ENCODE results near the gene FLCN. TPM values are rescaled to one million over a fixed set of nuclear protein-coding genes. Genes with fewer than 3 reads are reported as not detected.

Gene FLCN
- total RNA-seq, 4 donors from 2014 or later = 33.4 to 54.8 (median 39.1) TPM

DNA sequence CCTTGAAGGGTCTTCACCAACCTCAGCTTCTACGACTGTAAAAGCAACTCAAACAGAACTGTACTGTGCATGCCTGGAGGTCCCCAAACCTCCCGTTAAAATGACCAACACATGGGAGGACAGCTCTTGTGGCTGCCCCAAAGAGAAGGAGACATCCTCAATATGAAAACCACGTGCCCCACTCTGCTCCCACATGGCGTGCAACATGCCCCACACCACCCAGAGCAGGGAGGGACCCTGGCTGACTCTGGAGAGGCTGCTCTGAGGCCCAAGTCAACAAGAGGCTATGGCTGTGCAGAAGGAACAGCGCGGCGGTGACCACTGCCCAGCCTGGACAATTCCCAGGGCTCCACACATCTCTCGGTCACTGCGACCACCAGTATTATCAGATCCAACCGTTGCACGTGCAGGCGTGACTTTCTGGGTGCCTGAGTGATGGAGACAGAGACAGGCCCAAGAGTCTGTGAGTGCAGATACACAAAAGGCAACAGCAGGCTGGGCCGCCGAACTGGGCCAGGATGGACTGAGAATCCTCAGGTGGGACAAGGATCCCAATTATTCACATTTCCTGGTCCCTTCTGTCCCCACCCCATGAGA is 32.2 kb downstream of the FLCN start:
- H3K4me3 ChIP-seq (ENCODE audit: low read depth, poor library complexity, severe bottlenecking) = no peak overlapping the region
- intact Hi-C loops (cut with DNase I; ENCODE audit: low total_unique reads) = no loop called here
- DNase-seq (ENCODE audit: low spot score in 2 of 2) = no peak
- TF ChIP-seq POLR2A (IDR thresholded peaks at IDR 0.05) = no peak
- TF ChIP-seq, protein P1, sequence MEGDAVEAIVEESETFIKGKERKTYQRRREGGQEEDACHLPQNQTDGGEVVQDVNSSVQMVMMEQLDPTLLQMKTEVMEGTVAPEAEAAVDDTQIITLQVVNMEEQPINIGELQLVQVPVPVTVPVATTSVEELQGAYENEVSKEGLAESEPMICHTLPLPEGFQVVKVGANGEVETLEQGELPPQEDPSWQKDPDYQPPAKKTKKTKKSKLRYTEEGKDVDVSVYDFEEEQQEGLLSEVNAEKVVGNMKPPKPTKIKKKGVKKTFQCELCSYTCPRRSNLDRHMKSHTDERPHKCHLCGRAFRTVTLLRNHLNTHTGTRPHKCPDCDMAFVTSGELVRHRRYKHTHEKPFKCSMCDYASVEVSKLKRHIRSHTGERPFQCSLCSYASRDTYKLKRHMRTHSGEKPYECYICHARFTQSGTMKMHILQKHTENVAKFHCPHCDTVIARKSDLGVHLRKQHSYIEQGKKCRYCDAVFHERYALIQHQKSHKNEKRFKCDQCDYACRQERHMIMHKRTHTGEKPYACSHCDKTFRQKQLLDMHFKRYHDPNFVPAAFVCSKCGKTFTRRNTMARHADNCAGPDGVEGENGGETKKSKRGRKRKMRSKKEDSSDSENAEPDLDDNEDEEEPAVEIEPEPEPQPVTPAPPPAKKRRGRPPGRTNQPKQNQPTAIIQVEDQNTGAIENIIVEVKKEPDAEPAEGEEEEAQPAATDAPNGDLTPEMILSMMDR (IDR thresholded peaks at IDR 0.05) = no peak
- 38 to 60% methylated on average over 10 to 14 of the region's 14 CpGs for WGBS, 2 donors

DNA sequence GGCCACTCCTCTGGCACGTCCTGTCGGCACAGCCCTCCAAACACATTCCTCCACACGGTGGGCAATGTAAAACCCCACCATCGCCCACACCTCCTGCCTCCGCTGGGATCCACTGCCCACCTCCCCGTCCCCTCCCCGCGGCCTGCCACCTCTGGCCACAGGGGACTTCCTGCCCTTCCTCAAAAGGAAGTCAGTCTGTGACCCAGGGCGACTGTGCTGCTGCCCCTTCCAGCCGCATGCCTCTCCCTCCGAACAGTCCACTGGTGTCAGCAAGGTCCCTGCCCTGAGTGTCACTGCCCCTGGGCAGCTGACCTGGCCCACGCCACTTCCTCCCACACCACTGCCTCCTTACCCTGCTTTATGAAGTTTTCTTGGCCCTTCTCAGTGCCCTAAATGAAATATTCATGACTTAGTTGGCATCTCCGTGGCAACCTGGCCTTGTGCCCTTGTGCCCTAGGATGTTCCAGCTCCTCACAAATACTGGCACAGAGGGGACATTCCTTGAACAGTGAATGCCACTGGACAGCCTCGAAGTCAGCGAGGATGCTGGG is 32.9 kb downstream of the FLCN start:
- peak; percentile 56 to 90 for DNase-seq (ENCODE audit: low spot score in 2 of 2)
- TF ChIP-seq POLR2A (IDR thresholded peaks at IDR 0.05) = no peak
- TF ChIP-seq, protein P1 (IDR thresholded peaks at IDR 0.05) = no peak
- no peak overlapping the region for H3K4me3 ChIP-seq (ENCODE audit: low read depth, poor library complexity, severe bottlenecking)
- intact Hi-C loops (cut with DNase I; ENCODE audit: low total_unique reads) = no loop called here
- 36 to 42% methylated on average over 15 of the region's 15 CpGs for WGBS, 2 donors

DNA sequence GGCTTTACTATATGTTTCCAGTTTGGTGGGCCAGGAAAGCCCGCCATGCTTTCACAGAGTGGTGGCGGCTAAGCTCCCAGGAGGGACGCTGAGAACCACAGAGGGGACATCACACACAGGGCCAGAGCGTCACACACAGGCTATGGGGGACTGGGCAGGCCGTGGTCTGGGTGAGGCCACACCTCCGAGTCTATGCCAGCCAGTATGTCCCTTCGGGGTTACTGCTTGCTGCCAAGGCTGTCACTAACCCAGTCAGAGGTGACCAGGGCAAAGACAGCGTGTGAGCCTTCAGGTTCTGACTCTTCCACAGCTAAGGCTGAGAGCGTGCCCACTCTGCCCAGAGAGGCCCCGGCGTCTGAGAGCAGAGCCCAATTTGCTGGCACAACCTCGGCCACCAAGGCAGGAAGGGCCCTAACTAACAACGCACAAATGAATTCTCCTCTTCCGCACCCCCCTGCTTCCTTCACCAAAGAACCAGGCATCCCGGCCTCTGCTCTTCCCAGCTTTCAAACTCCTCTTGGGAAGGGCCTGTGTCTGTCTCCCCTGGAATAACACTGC is 33.7 kb downstream of the FLCN start:
- 87 to 94% methylated on average over 14 to 15 of the region's 15 CpGs for WGBS, 2 donors
- no peak overlapping the region for H3K4me3 ChIP-seq (ENCODE audit: low read depth, poor library complexity, severe bottlenecking)
- intact Hi-C loops (cut with DNase I; ENCODE audit: low total_unique reads) = no loop called here
- TF ChIP-seq POLR2A (IDR thresholded peaks at IDR 0.05) = no peak
- TF ChIP-seq, protein P1 (IDR thresholded peaks at IDR 0.05) = no peak
- no peak for DNase-seq (ENCODE audit: low spot score in 2 of 2)

DNA sequence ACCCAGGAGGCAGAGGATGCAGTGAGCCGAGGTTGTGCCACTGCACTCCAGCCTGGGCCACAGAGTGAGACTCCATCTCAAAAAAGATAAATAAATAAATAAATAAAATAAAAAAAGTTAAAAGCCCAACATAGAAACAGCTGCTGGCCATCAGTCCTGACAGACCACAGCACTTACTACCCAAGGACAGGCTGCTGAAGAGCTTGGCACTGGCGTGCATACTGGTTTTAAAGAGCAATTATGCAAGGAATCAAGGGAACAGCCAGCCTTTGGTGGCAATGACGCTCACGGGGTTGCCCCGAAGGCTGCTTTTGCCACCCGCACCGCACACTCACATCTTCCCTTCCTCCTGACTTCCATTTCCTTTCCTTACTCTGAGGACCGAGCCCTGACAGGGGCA is 35.1 kb downstream of the FLCN start:
- DNase-seq (ENCODE audit: low spot score in 2 of 2) = no peak
- intact Hi-C loops (cut with DNase I; ENCODE audit: low total_unique reads) = no loop called here
- TF ChIP-seq, protein P1 (IDR thresholded peaks at IDR 0.05) = no peak
- TF ChIP-seq POLR2A (IDR thresholded peaks at IDR 0.05) = no peak
- 91 to 96% methylated on average over 8 of the region's 8 CpGs for WGBS, 2 donors
- no peak overlapping the region for H3K4me3 ChIP-seq (ENCODE audit: low read depth, poor library complexity, severe bottlenecking)

DNA sequence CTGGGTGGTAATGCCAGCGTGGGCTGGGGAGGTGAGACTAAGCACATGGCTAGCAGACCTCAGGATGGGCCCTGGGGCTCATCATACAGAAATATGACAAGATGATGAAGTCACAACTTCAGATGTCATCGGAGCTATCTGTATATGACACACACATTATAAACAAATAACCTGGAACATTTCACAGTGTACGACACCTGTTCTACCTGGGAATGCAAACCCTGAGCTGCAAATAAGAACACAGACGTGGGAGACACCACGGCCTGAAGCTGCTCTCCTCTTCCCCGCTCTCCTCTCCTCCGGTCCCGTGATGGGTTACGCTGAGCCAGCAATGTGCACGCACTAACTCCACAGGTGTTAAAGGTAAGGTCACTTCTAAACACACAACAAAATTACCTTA is 35.7 kb downstream of the FLCN start:
- TF ChIP-seq POLR2A (IDR thresholded peaks at IDR 0.05) = no peak
- TF ChIP-seq, protein P1 (IDR thresholded peaks at IDR 0.05) = no peak
- intact Hi-C loops (cut with DNase I; ENCODE audit: low total_unique reads) = no loop called here
- H3K4me3 ChIP-seq (ENCODE audit: low read depth, poor library complexity, severe bottlenecking) = no peak overlapping the region
- 84 to 85% methylated on average over 10 of the region's 10 CpGs for WGBS, 2 donors
- no peak for DNase-seq (ENCODE audit: low spot score in 2 of 2)

Measured in lower leg skin (tissue), 4 donors.